Measurements from ENCODE around the gene OSGEP. TPM values are rescaled to one million over a fixed set of nuclear protein-coding genes. Genes with fewer than 3 reads are reported as not detected.

Gene OSGEP
- total and polyA plus RNA-seq, 2 of the 13 experiments (the other 11 are each of a cell fraction or from before 2014, with no cell fraction given), result 39.7 to 41.1 TPM

DNA sequence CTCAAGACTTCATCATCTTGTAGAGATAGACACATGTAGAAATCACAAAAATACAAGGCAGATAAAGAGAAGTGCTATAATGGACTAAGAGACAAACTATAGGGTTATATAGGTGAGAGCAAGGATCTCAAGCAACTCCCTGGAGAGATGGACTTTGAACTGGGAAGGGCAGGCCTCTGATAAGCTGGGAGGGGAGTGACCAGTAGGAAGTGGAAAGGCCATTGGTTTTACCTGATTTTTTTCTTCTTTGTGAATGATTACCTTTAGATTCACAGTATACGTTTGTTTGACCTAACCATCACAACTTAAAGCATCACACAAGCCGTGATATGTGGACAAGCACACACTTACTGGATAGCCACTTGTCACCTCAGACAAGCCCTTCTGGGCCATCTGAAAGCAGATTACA is 36.1 kb downstream of the OSGEP start (continued):
- no peak for TF ChIP-seq ZNF432 (CRISPR knock-in tag; IDR thresholded peaks at IDR 0.05; ENCODE audit: borderline replicate concordance)
- no peak for TF ChIP-seq GLI4 (CRISPR knock-in tag; IDR thresholded peaks at IDR 0.05; ENCODE audit: borderline replicate concordance)
- TF ChIP-seq, protein P1, sequence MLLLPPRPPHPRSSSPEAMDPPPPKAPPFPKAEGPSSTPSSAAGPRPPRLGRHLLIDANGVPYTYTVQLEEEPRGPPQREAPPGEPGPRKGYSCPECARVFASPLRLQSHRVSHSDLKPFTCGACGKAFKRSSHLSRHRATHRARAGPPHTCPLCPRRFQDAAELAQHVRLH (CRISPR knock-in tag; IDR thresholded peaks at IDR 0.05; ENCODE audit: borderline replicate concordance, low read depth), result no peak
- TF ChIP-seq THAP7 (CRISPR knock-in tag; IDR thresholded peaks at IDR 0.05), result no peak
- TF ChIP-seq CAMTA2 (CRISPR knock-in tag; IDR thresholded peaks at IDR 0.05; ENCODE audit: borderline replicate concordance), result no peak
- peak; percentile 49; the same call in 1 of the 2 replicates for TF ChIP-seq ELF3 (CRISPR knock-in tag; IDR thresholded peaks at IDR 0.05)
- TF ChIP-seq ZNF382 (CRISPR knock-in tag; IDR thresholded peaks at IDR 0.05; ENCODE audit: borderline replicate concordance), result no peak
- no peak for TF ChIP-seq ZNF552 (CRISPR knock-in tag; IDR thresholded peaks at IDR 0.05; ENCODE audit: borderline replicate concordance)
- no peak for TF ChIP-seq TARDBP (CRISPR knock-in tag; IDR thresholded peaks at IDR 0.05)
- TF ChIP-seq ZNF317 (CRISPR knock-in tag; IDR thresholded peaks at IDR 0.05), result no peak
- TF ChIP-seq NR2F6 (IDR thresholded peaks at IDR 0.05), result no peak
- TF ChIP-seq NR2F6 (CRISPR knock-in tag; IDR thresholded peaks at IDR 0.05), result no peak
- TF ChIP-seq ZNF33B (CRISPR knock-in tag; IDR thresholded peaks at IDR 0.05), result no peak
- TF ChIP-seq AGO1 (IDR thresholded peaks at IDR 0.05; ENCODE audit: low read depth, low read length, poor library complexity, severe bottlenecking), result no peak
- TF ChIP-seq GZF1 (CRISPR knock-in tag; IDR thresholded peaks at IDR 0.05), result no peak
- TF ChIP-seq, protein P2, sequence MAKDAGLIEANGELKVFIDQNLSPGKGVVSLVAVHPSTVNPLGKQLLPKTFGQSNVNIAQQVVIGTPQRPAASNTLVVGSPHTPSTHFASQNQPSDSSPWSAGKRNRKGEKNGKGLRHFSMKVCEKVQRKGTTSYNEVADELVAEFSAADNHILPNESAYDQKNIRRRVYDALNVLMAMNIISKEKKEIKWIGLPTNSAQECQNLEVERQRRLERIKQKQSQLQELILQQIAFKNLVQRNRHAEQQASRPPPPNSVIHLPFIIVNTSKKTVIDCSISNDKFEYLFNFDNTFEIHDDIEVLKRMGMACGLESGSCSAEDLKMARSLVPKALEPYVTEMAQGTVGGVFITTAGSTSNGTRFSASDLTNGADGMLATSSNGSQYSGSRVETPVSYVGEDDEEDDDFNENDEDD (CRISPR knock-in tag; IDR thresholded peaks at IDR 0.05; ENCODE audit: borderline replicate concordance), result no peak
- TF ChIP-seq MEIS2 (CRISPR knock-in tag; IDR thresholded peaks at IDR 0.05), result no peak
- TF ChIP-seq ZNF530 (CRISPR knock-in tag; IDR thresholded peaks at IDR 0.05; ENCODE audit: low read depth), result no peak
- no peak for TF ChIP-seq RNF219 (CRISPR knock-in tag; IDR thresholded peaks at IDR 0.05)
- no peak for TF ChIP-seq KLF13 (CRISPR knock-in tag; IDR thresholded peaks at IDR 0.05)
- no peak for TF ChIP-seq GTF3A (CRISPR knock-in tag; conservative IDR thresholded peaks at IDR 0.05)
- no peak for TF ChIP-seq U2AF2 (IDR thresholded peaks at IDR 0.05; ENCODE audit: low read depth, low read length)
- TF ChIP-seq ETV5 (CRISPR knock-in tag; IDR thresholded peaks at IDR 0.05; ENCODE audit: borderline replicate concordance), result peak; percentile 36; the same call in 1 of the 2 replicates
- TF ChIP-seq MTF2 (CRISPR knock-in tag; IDR thresholded peaks at IDR 0.05; ENCODE audit: borderline replicate concordance), result no peak
- TF ChIP-seq, protein P3, sequence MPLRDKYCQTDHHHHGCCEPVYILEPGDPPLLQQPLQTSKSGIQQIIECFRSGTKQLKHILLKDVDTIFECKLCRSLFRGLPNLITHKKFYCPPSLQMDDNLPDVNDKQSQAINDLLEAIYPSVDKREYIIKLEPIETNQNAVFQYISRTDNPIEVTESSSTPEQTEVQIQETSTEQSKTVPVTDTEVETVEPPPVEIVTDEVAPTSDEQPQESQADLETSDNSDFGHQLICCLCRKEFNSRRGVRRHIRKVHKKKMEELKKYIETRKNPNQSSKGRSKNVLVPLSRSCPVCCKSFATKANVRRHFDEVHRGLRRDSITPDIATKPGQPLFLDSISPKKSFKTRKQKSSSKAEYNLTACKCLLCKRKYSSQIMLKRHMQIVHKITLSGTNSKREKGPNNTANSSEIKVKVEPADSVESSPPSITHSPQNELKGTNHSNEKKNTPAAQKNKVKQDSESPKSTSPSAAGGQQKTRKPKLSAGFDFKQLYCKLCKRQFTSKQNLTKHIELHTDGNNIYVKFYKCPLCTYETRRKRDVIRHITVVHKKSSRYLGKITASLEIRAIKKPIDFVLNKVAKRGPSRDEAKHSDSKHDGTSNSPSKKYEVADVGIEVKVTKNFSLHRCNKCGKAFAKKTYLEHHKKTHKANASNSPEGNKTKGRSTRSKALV (CRISPR knock-in tag; IDR thresholded peaks at IDR 0.05), result no peak
